ENCODE measurements around the gene RAD51B. TPM values are rescaled to one million over a fixed set of nuclear protein-coding genes. Genes with fewer than 3 reads are reported as not detected.
A peak's percentile ranks its signal among the peaks of the same experiment; 100 is the strongest.

RAD51B gene
- total RNA-seq, 4 donors from 2014 or later, result 14.0 to 16.4 (median 14.8) TPM

DNA sequence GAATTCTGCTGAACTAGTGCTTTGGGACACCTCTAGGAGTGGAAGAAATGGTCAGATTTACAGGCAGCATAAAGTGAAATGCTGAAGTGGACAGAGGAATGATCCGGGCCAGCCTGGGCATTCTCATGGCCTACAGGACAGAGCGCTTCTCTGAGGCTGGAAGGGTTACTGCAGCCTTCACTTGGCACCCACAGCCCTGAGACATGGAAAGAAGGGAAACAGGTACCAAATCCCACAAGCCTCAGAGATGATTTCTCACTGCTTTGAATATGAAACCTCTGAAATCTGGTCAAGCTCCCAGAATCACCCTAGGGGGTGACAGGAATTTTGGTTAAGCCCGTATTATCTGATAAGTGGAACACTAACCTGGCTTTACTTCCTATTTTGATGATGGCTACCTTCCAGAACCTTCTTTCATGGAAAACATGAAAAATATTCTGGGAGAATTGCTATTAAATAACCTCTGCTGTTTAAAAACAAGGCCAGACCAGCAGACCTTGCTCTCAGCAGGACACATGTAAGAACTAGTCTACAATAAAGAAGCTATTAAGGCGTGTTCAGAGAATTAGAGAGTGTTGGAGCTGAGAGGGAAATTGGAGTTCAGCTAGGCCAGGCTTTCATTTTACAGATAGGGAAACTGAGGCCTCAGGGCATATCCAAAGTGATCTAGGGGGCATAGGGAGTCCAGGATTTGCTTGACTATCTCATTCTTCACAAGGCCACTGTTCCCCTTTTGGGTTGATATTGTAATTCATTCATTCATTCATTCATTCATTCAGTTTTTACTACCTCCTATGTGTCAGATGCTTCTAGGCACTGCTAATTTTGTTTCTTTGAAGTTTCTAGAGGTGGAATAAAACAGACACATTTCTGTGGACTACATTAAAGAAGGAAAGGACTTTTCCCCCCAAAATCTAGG is 691.8 kb downstream of the RAD51B start:
- intact Hi-C loops (cut with DNase I), result no loop called here
- Histone ChIP-seq H3K36me3 (no peaks in the 10 kb centered on the region), H3K4me3 (replicated peaks in 1 of 3) (no peak overlapping the region), H3K27me3 (no peaks in the 10 kb centered on the region), H3K27ac (peak overlapping the region; percentile 10 to 66 (median 47)), H3K4me1 (peaks cover 19 to 50% of the 10 kb centered on the region in 2 donors), H3K9me3 (no peaks in the 10 kb centered on the region)
- DNase-seq, result no peak
- WGBS, 2 donors, result 80 to 83% methylated on average over 4 of the region's 4 CpGs
- no peak for TF ChIP-seq POLR2A (IDR thresholded peaks at IDR 0.05)
- TF ChIP-seq CTCF (IDR thresholded peaks at IDR 0.05), result no peak

DNA sequence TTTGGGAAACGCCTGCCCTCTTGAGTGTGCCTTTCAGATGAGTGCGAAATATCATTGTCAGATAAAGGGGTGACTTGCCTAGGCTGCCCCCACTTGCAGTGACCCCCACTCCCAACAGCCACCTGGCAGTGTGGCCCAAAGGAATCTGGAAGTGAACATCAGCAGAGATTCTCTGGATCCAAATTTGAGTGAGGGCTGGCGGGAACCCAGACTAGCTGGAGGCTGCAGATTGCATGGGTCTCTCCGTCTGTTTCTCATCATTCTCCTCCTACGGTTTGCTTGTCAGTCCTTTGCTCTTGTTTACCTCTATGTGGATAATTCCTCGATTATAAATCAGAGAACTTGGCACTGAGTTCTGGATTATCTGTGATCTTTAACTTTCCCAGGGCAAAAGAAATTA is 692.5 kb downstream of the RAD51B start:
- intact Hi-C loops (cut with DNase I), result no loop called here
- Histone ChIP-seq H3K27ac (no peak overlapping the region), H3K27me3 (no peaks in the 10 kb centered on the region), H3K36me3 (no peaks in the 10 kb centered on the region), H3K4me3 (replicated peaks in 1 of 3) (no peak overlapping the region), H3K4me1 (peaks cover 13 to 43% of the 10 kb centered on the region in 2 donors), H3K9me3 (no peaks in the 10 kb centered on the region)
- DNase-seq, result no peak
- TF ChIP-seq CTCF (IDR thresholded peaks at IDR 0.05) (no peak), POLR2A (IDR thresholded peaks at IDR 0.05) (no peak)
- 86 to 87% methylated on average over 6 of the region's 6 CpGs for WGBS, 2 donors

- no peaks in the 10 kb centered on the region for H3K36me3 ChIP-seq
- H3K9me3 ChIP-seq, result no peaks in the 10 kb centered on the region
- DNase-seq, result no peak
- H3K27ac ChIP-seq, result no peak overlapping the region
- intact Hi-C loops (cut with DNase I), result no loop called here
- peaks cover 7 to 38% of the 10 kb centered on the region in 2 donors for H3K4me1 ChIP-seq
- TF ChIP-seq CTCF (IDR thresholded peaks at IDR 0.05) (no peak), POLR2A (IDR thresholded peaks at IDR 0.05) (no peak)
- no peaks in the 10 kb centered on the region for H3K27me3 ChIP-seq
- no peak overlapping the region for H3K4me3 ChIP-seq (replicated peaks in 1 of 3)
- 70 to 96% methylated on average over 2 of the region's 2 CpGs for WGBS, 2 donors
Observed at GRCh38 chr14:68513137-68513536, 693.6 kb downstream of the RAD51B start.

DNA sequence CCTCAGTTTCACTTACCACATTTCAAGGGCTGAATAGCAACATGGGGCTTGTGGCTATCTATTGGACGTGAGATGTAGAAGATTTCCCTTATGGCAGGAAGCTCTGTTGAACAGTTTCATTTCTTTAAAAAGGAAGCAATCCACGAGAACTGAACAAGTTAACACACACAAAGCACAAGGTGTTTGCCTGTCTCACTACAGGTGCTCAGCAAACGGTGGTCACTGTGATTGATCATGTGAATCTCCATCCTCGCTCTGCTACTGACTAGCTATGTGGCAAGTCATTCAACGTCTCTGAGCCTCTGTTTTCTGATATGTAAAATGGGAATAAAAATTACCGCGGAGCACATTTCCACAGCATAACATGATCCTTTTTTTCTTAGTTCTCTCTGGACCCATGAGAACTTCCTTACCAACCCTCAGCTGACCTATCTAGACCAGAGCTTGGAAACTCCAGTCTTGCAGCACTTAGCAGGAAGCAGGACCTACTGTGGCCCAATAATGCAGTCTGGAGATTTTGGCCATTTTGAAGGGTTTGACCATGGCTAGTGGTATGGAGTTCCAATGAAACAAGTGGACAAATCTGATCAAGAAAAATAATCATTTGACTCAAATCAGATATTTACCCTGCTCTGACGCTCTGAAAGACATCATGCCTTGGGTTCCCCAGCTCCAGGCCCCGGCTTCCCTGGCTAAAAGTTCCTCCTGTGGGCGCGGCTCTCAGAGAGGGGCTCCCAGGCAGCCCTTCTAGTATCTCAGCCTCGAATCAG is 694.4 kb downstream of the RAD51B start:
- Histone ChIP-seq H3K27me3 (no peaks in the 10 kb centered on the region), H3K4me3 (replicated peaks in 1 of 3) (no peak overlapping the region), H3K27ac (no peak overlapping the region), H3K9me3 (no peaks in the 10 kb centered on the region), H3K4me1 (peaks cover 16 to 40% of the 10 kb centered on the region in 2 donors), H3K36me3 (no peaks in the 10 kb centered on the region)
- intact Hi-C loops (cut with DNase I), result no loop called here
- DNase-seq, result no peak
- TF ChIP-seq CTCF (IDR thresholded peaks at IDR 0.05), result no peak
- 86 to 87% methylated on average over 12 of the region's 12 CpGs for WGBS, 2 donors

Data from thyroid gland (tissue), 4 donors.